ENCODE data around the gene TSHZ3. TPM values are rescaled to one million over a fixed set of nuclear protein-coding genes. Genes with fewer than 3 reads are reported as not detected.

The TSHZ3 gene
- total RNA-seq, 1 experiment from 2014 or later, result 3.2 TPM

DNA sequence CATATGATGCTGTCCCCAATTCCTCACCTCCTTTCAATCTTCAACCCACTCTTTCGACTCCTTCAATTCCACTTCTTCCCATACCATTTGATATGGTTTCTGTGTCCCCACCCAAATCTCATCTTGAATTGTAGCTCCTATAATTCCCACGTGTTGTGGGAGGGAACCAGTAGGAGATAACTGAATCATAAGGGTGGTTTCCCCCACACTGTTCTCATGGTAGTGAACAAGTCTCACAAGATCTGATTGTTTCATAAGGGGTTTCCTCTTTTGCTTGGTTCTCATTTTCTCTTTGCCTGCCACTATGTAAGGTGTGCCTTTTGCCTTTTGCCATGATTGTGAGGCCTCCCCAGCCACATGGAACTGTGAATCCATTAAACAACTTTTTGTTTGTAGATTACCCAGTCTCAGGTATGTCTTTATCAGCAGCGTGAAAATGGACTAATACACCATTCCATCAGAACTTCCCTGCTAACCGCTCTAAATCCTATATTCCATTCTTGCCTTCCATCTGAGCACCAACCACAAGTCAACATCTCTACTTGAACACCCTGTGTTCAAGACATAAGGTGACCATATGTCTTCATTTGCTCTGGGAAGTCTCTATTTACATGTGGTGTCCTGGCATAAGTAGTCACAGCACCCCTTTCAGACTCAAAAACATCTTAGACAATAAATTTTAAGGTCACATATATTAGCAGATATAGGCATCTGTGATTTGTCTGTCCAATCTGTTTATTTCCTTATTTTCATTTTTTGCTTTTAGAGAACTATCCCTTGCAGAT, 122.9 kb downstream of the TSHZ3 start:
- Mint-ChIP-seq H3K9me3 (no peaks in the 10 kb centered on the region; a peak in 1 of 5 replicates), H3K4me1 (no peaks in the 10 kb centered on the region), H3K36me3 (ENCODE audit: insufficient read depth in 1 of 3, low read depth in 3 of 3) (no peaks in the 10 kb centered on the region), H3K4me3 (no peak overlapping the region), H3K27me3 (ENCODE audit: low read depth) (peaks cover 5% of the 10 kb centered on the region; the same call in 1 of the 2 replicates), H3K27ac (no peak overlapping the region)
- Histone ChIP-seq H3K4me1 (ENCODE audit: insufficient read depth, low read length) (no peaks in the 10 kb centered on the region), H4K20me1 (ENCODE audit: control insufficient read depth, insufficient read depth, insufficient read length) (no peaks in the 10 kb centered on the region), H3K9ac (ENCODE audit: extremely low read depth, insufficient read length, low read length) (no peak overlapping the region), H3K56ac (ENCODE audit: insufficient read length, low read depth, low read length) (no peak overlapping the region), H3K9me3 (ENCODE audit: control insufficient read depth, low read depth, low read length) (no peaks in the 10 kb centered on the region), H2AFZ (ENCODE audit: low read length) (no peak overlapping the region), H3K23me2 (ENCODE audit: insufficient read length, low read depth, low read length, poor library complexity, severe bottlenecking) (no peaks in the 10 kb centered on the region), H2BK15ac (ENCODE audit: low read depth, low read length) (no peak overlapping the region), H4K91ac (ENCODE audit: insufficient read length, low read depth, low read length) (no peak overlapping the region), H2AK5ac (ENCODE audit: insufficient read length, low read length) (no peak overlapping the region), H3K79me2 (ENCODE audit: insufficient read depth, low read length) (no peaks in the 10 kb centered on the region), H3K27ac (ENCODE audit: insufficient read length, low read depth, low read length) (no peak overlapping the region), H3K23ac (ENCODE audit: insufficient read length, low read depth, low read length) (no peak overlapping the region), H4K5ac (ENCODE audit: insufficient read length, low read depth, low read length) (no peak overlapping the region), H4K8ac (replicated peaks; ENCODE audit: insufficient read length, low read depth, low read length) (no peak overlapping the region), H3K4ac (ENCODE audit: low read depth, low read length) (no peak overlapping the region), H3K27me3 (ENCODE audit: insufficient read depth, low read length) (no peaks in the 10 kb centered on the region), H3K18ac (ENCODE audit: insufficient read length, low read depth, low read length) (no peak overlapping the region), H2BK20ac (ENCODE audit: low read depth, low read length, poor library complexity, severe bottlenecking) (no peak overlapping the region), H2BK5ac (ENCODE audit: insufficient read length, low read length) (no peak overlapping the region), H2BK120ac (ENCODE audit: low read depth, low read length, poor library complexity, severe bottlenecking) (no peak overlapping the region), H3T11ph (ENCODE audit: low read length) (no peak overlapping the region), H2BK12ac (ENCODE audit: insufficient read length, low read depth, low read length) (no peak overlapping the region), H3K4me2 (ENCODE audit: insufficient read depth, insufficient read length, low read length) (no peak overlapping the region), H3K14ac (ENCODE audit: insufficient read depth, low read length) (no peak overlapping the region), H3K79me1 (ENCODE audit: insufficient read depth, low read depth, low read length, poor library complexity, severe bottlenecking) (no peaks in the 10 kb centered on the region)
- no CpG with 5 or more reads among the region's 4 CpGs for WGBS (ENCODE audit: extremely low coverage, insufficient read length, low lambda C conversion rate)
- TF ChIP-seq, protein P1, sequence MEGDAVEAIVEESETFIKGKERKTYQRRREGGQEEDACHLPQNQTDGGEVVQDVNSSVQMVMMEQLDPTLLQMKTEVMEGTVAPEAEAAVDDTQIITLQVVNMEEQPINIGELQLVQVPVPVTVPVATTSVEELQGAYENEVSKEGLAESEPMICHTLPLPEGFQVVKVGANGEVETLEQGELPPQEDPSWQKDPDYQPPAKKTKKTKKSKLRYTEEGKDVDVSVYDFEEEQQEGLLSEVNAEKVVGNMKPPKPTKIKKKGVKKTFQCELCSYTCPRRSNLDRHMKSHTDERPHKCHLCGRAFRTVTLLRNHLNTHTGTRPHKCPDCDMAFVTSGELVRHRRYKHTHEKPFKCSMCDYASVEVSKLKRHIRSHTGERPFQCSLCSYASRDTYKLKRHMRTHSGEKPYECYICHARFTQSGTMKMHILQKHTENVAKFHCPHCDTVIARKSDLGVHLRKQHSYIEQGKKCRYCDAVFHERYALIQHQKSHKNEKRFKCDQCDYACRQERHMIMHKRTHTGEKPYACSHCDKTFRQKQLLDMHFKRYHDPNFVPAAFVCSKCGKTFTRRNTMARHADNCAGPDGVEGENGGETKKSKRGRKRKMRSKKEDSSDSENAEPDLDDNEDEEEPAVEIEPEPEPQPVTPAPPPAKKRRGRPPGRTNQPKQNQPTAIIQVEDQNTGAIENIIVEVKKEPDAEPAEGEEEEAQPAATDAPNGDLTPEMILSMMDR (conservative IDR thresholded peaks at IDR 0.05), result no peak
- no peak for DNase-seq
